Gastrocnemius medialis (tissue), 4 donors: Measurements from ENCODE around the gene ZNF688.
A peak's percentile ranks its signal among the peaks of the same experiment; 100 is the strongest.

ENCODE experiments used
- CTCF ChIP-seq, 5 experiments: fragments of 450-650 bp in 3 of 5; fragments of 200-600 bp in 2 of 5; sonication (generic) in 2 of 5; IDR thresholded peaks in 4 of 5; conservative IDR thresholded peaks in 1 of 5; 1 replicate in 4 of 5; 2 replicates in 1 of 5; pipeline ENCODE4 v1.5.1; 2016 to 2019; ENCODE audit warnings: antibody characterized with exemption in 5 of 5, mild to moderate bottlenecking in 3 of 5, moderate library complexity in 3 of 5
- POLR2A ChIP-seq, 2 donors: fragments of 450-650 bp; IDR thresholded peaks; one replicate each; pipeline ENCODE4 v1.6.1; 2017; ENCODE audit warnings: antibody characterized with exemption in 2 of 2, mild to moderate bottlenecking in 2 of 2, moderate library complexity in 2 of 2

- TF ChIP-seq CTCF (IDR thresholded peaks at IDR 0.05 in 4 of 5, conservative IDR thresholded peaks at IDR 0.05 in 1 of 5) (no peak), POLR2A (IDR thresholded peaks at IDR 0.05) (peak in 1 of 2 donors; percentile 45)
Measured at GRCh38 chr16:30609926-30610839, 38.7 kb upstream of the ZNF688 start, which contains the start of gene ZNF689.
